GM15510 (cell line): Measurements from ENCODE around the gene ITFG1.

Source experiments
- POLR2A ChIP-seq: IDR thresholded peaks from 3 replicates; pipeline ENCODE4 v1.6.1; 2011; ENCODE audit warnings: borderline replicate concordance; ENCODE audit not compliant: insufficient read length; ENCODE audit errors: extremely low read depth

ITFG1 gene

DNA sequence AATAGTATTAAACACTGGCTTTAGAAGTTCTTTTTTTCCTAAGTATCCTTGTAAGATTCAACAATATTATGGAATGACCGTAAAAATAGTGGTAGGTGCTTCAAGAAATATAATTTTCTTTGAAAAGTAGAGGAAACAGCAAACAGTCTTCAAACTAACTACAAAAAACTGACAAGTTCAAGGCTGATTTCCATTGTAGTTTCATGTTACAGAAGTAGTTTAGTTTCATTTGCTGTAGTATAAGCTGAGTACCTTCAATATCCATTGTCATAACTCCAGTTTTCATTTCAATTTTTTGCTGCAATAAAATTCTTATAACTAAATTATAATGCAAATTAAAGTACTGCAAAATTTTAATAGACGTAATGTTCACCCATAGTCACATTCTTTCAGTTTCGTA, 19.5 kb upstream of the ITFG1 start:
- no peak for TF ChIP-seq POLR2A

DNA sequence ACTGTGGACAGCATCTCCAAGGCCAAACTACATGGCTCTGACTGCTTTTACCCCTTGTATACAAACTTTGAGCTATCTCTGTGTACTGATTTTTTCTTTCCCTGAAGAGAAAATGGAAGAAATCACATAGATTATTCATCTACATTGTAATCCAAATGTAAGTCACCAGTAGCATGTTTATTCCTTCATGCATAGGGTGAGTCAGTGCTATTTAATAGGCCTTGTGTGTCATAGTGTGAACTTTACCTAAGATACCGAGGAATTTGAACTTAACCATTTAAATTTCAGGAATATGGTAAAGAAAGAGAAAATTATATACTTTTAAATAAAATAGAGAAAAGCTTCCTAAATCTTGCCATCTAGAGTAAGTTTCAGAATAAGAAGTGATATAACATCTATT, 16.8 kb upstream of the ITFG1 start:
- TF ChIP-seq POLR2A = no peak

DNA sequence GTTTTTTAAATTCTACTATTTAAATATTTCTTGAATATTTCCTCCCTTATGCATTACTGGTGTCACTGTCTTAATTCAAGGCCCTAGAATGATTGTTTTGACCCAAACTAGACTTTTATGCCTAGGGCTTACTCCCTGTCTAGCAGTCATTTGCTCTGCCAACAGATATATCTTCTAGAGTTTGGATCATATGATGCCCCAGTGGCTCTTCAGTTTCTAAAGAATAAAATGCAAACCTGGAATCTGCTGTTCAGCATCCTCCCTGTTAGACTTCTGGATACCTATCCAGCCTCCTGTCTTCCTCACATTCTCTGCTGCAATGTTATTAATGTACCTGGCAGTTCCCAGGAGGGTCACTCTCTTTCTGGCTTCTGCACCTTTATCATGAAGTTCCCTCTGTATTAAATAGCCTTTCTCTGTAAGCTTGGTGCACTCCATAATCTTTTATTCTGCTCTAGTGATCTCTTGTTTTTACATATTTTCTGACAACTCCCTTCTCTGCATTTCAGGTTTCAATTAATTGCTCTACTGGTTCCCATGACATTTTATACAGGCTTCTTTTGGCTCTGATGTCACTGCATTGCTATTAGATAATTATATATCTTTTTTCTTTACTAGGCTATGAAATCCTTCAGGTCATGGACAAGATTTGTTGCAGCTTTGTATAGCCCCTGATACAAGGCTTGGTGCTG, 15.9 kb upstream of the ITFG1 start:
- TF ChIP-seq POLR2A = no peak

DNA sequence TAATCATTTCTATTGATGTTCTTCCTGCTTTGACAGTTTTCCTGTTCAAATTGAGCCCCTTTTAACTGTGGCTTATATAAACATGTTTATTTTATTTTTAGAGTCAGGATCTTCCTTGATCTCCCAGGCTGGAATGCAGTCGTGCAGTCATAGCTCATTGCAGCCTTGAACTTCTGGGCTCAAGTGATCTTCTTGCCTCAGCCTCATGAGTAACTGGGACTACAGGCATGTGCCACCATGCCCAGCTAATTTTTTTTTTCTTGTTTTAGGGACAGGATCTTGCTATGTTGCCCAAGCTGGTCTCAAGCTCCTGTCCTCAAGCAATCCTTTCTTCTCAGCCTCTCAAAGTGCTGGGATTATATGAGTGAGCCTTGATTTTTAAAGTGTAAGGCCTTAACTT, 14.9 kb upstream of the ITFG1 start:
- TF ChIP-seq POLR2A = no peak

DNA sequence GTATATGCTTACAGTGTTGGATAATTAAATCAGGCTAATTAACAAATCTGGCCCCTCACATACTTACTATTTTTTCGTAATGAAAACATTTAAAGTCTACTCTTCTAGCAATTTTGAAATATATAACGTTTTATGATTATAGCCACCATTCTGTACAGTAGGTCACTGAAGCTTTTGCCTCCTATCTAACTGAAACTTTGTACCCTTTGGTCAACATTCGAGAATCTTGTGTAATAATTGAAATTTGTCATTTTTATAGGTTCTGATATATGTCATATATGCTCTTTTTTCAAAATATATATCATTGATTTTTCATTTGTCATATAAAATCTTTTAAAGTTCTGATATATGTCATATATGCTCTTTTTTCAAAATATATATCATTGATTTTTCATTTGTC, 12.9 kb upstream of the ITFG1 start:
- no peak for TF ChIP-seq POLR2A

DNA sequence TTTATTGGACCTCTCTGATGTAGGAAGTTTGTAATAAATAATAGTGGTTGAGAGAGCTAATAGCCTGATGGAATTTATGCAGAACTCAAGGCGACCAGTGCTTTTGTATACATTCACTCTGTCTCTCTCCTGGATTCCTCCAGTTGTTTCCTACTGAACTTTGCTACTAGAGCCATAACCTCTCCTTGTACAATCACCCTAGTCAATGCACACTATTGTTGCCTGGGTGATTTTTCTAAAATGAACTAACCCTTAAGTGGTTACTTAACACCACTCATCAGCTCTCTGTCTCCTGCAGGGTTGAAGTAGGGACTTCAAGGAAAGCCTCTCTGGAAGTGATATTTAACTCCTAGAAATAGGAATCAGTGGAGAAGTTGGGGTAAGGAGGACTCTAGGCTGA, 9.9 kb upstream of the ITFG1 start:
- no peak for TF ChIP-seq POLR2A

DNA sequence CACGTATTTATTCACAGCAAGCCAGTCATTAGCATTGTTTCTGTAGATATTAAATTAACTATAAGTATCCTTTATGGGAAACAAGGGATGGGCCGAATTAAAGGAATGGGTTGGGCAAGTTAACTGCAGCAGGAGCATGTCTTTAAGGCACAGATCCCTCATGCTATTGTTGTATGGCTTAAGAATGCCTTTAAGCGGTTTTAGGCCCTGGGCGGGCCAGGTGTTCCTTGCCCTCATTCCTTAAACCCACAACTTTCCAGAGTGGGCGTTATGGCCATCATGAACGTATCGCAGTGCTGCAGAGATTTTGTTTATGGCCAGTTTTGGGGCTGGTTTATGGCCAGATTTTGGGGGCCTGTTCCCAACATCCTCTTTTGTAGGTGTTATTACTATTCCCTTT, 9.3 kb upstream of the ITFG1 start:
- TF ChIP-seq POLR2A = no peak

DNA sequence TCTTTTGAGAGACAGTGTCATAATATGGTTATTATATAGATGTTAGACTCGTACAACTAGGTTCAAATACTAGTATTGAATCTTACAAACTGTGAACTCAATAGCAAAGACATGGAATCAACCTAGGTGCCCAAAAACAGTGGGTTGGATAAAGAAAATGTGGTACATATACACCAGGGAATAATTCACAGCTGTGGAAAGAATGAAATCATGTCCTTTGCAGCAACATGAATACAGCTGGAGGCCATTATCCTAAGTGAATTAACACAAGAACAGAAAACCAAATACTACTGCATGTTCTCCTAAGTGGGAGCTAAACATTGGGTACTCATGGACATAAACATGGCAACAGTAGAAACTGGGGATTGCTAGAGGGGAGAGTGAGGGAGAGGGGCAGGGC, 8.4 kb upstream of the ITFG1 start:
- TF ChIP-seq POLR2A = no peak

DNA sequence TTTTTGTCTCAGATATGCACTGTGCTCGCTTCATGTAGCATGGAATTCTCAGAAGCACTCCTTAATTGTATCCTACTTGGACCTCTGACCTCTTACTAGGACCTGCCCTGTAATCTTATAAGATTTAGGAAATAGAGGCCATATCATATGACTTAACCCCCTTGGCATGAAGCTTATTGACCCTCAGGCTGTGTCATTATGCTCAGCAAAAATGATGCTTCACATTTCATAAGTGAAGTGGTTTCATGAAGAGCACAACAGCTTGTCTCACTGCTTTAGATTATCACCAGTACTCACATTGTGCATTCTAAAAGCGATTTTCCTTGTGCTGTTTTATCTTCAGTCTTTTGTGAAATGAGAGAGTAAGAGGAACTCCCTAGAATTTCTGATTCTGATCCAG, 6.6 kb upstream of the ITFG1 start:
- TF ChIP-seq POLR2A = no peak

DNA sequence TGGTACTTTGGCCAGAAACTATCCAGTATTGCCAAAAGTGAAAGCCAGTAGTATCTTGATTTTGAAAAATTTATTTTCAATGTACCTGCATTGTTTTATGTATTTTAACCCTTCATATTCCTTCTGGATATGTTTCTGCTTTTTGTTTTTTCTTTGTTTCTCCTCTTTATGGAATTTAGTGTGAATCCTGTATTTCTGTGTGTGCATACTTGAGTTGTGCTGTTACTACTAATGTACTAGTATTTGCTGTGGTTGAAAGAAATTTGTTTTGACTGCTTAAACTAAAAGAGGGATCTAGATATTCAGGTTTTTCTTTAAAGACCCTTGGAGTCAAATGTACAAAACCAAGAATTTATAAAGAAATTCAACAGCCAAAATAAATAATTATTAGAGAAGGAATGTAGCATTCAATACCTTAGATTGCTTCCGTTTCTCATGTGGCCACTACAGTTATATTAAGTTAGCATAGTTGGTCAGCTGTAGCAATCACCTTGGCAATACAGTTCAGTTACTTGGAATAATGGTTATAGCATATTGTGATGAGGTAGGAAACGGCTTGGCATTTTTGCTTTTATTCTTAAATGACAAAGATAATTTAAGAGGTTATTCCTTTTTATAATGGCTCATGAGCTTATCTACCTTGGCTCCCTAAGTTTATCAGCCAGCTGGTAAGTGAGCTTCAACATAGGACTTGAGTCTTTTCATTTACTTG, 5.2 kb upstream of the ITFG1 start:
- no peak for TF ChIP-seq POLR2A

DNA sequence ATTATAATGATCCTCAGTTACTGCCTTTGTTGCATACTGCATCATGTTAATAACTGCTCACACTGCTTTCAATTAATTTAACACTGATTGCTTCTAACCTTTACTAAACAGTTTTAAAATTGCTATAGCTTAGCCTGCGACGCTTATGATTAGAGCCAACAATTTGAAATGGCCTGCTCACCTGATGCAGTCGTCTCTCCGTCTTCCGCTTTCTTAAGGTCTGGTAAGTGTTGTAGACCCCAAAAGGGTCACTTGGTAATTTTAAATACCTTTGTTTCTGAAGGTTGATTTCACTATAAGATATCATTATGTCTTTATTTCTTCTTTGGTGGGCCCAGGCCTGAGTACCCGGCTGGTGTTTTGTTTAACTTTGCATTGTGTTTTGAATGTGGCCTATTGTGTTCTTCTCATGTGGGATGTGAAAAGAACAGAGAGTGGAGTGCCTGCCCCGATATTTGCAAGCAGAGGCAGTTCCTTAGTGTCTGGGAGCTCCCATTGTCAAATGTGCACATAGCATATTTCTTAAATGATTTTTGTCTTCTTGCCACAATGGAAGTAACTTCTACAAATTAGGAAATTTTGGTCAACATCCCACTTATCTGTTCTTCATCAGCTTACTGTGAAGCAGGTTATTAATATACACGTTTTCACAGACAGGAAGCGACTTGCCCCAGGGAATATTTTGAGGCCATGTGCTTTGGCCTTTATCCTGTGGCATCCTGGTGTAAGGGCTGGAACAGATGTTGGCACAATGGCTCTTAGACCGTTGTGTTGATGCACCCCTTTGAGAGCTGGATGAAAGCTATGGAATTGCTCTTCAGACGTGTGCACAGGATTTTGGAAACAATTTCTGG, 3.1 kb upstream of the ITFG1 start:
- no peak for TF ChIP-seq POLR2A

DNA sequence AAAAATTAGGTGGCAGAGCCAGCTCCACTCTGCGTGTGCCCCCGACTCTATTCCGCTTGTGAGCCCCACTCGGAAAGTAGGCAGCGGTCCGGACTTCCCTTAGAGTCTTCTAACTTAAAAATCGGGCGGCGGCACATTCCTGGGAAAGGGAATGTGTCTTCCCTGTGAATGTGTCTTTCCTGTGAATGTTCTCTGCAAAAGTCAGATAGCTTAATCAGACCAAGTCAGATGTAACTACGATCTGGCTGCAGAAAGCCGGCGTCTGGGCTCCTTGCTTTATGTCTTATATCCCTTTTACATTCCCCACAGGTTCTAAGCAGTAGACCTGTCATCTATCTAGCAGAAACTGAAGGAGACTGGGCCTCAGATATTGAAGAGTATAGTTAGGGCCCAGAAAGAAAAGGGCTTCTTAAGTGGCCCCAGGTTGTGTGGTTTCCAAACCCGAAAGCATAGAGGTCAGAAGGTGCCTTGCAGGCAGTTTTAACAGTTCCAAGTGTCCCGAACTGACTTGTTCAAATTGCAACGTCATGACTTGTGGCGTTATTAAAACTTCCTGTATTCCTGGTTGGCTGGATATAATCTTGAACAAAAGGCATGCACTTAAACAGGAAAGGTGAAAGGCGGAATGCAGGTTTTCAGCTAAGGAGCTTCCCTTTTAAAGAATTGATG, 869 bp upstream of the ITFG1 start:
- no peak for TF ChIP-seq POLR2A

DNA sequence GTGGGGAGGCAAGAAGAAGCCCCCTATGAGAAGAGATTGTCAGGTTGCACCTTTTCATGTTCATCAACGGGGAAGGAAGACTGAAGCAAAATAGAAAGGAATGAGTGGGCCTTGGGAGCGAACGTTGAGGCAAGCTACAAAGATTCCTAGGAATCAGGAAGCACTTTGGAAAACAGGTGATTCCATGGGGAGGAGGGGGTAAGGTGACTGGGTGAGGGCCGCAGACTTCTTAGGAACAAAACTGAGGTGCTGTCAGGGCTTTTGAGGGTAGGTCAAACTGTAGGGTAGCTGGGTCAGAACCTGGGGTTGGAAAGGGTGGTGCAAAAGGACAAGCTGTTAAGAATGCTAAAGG, 528 bp downstream of the ITFG1 start:
- TF ChIP-seq POLR2A = no peak

DNA sequence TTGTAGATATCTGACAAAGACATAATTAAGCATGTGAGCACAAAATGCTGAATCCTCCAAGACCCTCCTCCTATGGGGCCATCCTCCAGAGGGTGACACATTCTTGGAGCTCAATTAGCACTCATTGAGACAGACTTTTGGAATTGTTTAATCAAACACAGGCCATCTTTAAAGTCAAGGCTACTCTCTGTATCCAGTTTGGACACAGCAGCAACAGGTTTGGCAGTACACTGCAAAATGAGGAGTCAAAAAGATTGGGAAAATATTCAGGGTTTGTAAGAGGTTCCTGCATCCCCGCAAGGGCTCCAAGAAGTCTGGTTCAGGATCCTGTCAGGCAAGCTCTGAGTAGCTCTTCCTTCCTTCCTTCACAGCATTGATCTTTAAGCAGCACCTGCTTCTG, 1.3 kb downstream of the ITFG1 start:
- no peak for TF ChIP-seq POLR2A

DNA sequence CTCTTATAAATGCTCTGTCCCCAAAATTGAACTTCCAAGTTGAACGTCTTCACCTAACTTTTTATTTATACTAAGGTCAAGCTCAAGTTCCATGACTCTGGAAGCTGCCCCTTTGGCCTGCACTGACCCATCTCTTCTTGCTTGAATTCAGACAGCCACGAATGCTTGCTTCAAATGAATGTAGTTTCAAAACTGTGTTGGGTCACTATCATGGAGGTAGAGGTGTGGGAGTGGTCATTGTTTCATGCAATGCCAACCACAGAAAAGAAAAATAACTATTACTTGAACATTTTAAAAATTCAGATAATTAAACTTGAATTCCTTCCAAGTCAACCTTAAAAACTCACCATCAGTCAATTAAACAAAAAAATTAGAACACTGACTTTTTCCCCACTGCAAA, 2.5 kb downstream of the ITFG1 start:
- no peak for TF ChIP-seq POLR2A

DNA sequence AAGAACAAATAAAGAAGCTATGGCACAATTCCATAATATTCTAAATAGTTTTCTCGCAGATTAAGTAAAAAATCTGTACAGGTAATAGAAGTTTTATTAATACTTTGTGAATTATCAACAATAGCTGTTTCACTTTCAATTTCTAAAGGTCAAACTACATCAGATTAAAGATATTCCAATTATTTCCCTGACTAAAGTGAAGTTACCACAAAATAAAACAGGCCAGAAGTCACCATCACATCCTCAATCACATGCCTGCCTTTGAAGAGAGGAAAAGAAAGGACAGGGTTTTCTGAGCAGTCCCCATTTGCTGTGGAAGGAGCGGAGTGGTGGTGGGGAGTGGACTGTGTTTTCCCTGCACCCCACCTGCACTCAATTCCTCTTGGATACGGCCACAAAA, 11.1 kb downstream of the ITFG1 start:
- no peak for TF ChIP-seq POLR2A
